HFF-Myc (cell line): Measurements from ENCODE around the gene WDR48.

Experiments used
- DNase-seq: peaks from one replicate; pipeline ENCODE4 v3.0.0-alpha.2; 2011; ENCODE audit warnings: low read depth; ENCODE audit errors: extremely low read depth
- H3K4me3 ChIP-seq: replicated peaks from 2 replicates; pipeline ENCODE4 v1.5.1; 2011; ENCODE audit warnings: low read depth, mild to moderate bottlenecking, control low read depth, low read length
- TF ChIP-seq, protein P1 (sequence below): IDR thresholded peaks from 2 replicates; pipeline ENCODE4 v1.5.1; 2012; ENCODE audit warnings: mild to moderate bottlenecking, low read depth, low read length, control low read depth; ENCODE audit errors: missing control alignments

The WDR48 gene

DNA sequence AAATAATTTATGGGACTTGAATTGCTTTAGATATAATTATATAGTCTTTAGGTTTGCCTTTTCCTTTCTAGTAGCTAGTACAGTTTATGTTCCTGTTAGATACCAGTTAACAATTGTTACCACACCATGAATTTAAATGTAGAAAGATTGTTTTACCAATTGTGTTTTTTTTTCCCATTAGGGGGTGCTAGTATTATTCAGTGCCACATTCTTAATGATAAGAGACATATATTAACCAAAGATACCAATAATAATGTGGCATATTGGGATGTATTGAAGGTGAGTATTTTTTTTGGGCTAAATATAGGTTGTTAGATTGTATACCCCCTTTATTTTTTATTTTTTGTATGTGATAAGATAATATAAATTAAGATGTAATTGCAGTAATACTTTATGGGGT lies 27.7 kb downstream of the WDR48 start:
- no peak for DNase-seq
- TF ChIP-seq, protein P1, sequence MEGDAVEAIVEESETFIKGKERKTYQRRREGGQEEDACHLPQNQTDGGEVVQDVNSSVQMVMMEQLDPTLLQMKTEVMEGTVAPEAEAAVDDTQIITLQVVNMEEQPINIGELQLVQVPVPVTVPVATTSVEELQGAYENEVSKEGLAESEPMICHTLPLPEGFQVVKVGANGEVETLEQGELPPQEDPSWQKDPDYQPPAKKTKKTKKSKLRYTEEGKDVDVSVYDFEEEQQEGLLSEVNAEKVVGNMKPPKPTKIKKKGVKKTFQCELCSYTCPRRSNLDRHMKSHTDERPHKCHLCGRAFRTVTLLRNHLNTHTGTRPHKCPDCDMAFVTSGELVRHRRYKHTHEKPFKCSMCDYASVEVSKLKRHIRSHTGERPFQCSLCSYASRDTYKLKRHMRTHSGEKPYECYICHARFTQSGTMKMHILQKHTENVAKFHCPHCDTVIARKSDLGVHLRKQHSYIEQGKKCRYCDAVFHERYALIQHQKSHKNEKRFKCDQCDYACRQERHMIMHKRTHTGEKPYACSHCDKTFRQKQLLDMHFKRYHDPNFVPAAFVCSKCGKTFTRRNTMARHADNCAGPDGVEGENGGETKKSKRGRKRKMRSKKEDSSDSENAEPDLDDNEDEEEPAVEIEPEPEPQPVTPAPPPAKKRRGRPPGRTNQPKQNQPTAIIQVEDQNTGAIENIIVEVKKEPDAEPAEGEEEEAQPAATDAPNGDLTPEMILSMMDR = no peak
- no peak overlapping the region for H3K4me3 ChIP-seq

DNA sequence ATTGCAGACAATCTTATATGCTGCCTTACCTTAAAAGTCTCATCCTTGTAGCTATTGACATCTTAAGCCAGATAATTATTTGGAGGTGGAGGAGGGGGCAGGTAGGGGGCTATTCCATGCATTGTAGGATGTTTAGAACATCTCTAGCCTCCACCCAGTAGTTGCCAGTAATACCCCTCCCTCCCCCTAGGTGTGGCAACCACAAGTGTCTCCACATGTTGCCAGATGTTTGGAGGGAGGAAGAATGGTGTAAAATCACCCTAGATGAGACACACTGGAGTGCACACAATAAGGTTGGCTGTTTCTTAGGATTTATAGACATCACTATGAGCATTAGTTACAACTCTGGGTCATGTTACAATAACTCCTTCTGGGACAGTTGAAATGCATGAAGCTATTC lies 28.2 kb downstream of the WDR48 start:
- TF ChIP-seq, protein P1 = no peak
- DNase-seq = no peak

DNA sequence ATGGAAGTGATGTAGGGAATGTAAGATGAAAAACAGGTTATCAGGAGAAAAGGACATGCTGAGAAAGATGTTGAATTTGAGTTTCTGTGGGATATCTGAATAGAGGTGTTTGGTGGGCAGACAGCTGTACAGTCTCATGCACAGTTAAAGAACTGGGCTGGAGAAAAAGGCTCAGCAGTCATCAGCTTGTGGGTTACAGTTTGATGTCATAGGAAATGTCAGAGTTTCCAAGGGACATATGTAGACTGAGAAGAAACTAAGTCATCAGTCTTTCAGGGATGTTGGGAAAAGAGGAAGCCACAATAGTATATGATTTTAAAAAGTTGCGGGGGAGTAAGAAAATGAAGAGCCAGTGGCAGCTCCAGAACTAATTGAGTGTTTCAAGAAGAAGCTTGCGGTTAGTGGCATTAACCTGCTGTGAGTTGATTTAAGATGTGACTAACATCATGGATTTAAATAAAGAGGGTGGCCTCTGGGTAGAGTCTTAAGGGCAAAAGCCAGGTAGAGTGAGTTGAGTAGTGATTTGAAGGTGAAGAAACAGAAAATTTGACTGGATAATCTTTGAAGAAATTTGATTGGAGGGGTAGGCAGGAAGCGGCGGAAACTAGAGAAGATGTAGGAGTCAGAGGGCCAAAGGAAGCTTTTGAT lies 31.0 kb downstream of the WDR48 start:
- no peak for DNase-seq
- TF ChIP-seq, protein P1 = no peak
- H3K4me3 ChIP-seq = no peak overlapping the region

More for the DNA sequence above, 28.2 kb downstream of the WDR48 start:
- no peak overlapping the region for H3K4me3 ChIP-seq

DNA sequence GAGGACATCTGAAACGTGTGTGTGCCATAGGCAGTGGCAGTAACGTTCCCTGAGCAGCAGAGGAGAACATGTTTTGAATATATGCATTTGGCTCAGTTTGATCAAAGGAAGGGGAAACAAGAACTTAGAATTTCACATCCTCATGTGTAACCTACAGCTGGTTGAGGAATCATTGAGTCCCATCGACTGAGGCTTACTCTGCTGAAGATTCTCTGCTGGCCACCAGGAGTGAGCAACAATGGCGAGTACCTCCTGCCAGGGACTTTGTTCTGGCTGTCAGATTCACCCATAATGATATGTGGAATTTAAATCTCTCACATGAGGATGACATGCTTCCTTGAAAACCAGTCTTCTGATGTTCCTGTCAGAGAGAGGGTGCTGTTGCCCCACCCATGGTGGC lies 34.3 kb downstream of the WDR48 start:
- no peak overlapping the region for H3K4me3 ChIP-seq
- DNase-seq = no peak
- TF ChIP-seq, protein P1 = no peak

DNA sequence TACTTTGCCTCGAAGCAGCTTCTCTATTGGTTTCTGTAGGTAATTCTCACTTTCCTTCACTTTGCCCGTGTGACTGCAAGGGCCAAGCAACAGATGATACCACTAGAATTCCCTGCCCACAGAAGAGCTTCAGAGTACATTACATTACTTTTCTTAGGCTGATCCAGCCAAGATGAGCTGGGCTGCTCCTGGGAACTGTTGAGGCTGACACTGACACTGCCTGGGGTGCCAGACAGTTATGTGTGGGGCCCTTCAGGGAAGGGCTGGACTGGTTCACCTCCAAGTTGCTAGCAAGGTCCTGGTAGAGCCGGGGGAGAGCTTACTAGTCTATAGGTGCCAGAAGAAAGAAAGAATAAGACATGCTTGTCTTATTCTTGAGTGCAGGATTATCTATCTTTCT lies 36.6 kb downstream of the WDR48 start:
- TF ChIP-seq, protein P1 = no peak
- no peak for DNase-seq
- H3K4me3 ChIP-seq = no peak overlapping the region

DNA sequence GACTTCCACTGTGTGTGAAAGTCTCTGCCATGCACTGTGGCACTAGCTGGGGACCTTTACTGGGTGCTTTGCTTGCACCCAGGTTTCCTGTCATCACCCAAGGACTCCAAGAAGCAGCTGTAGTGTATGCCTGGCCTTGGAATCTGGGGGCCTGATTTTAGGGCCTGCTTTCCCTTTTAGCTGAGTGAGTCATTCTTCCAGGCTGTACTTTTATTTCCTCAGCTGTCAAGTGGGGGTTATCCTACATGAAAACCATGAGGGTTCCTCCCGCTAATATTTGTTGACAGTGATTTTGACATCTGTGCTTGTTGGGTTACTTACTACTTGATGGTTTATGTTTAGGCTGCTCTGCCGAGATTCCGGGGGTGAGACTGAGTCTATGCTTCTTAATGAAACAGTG lies 37.1 kb downstream of the WDR48 start:
- DNase-seq = no peak
- TF ChIP-seq, protein P1 = no peak
- no peak overlapping the region for H3K4me3 ChIP-seq

DNA sequence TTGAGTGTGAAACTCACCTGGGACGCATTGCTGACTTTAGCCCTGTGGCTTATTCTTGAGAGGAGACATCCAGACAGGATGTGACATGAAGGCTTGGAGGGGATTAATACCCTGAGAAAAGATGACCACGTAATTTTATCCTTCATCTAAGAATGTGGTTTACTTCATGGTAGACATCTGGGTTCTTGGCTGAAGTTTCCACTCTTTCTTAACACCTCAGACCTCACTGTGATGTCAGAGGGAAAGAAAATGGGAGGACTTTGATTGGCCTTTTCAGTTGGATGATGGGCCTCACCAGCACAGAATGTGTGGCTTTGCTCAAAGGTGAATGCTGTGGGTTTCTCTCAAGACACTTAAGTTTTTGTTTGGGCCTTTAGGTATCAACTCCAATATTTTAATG lies 39.1 kb downstream of the WDR48 start:
- DNase-seq = no peak
- TF ChIP-seq, protein P1 = no peak

More for the DNA sequence above, 39.1 kb downstream of the WDR48 start:
- no peak overlapping the region for H3K4me3 ChIP-seq
